Fibroblast of skin of left biceps (primary cell): ENCODE data around the gene PLAC8L1.

ENCODE experiments used
- DNase-seq, 2 experiments: peaks; one replicate each; pipeline ENCODE4 v3.0.0-alpha.2; 2013; ENCODE audit warnings: low read depth in 2 of 2

PLAC8L1 gene

DNA sequence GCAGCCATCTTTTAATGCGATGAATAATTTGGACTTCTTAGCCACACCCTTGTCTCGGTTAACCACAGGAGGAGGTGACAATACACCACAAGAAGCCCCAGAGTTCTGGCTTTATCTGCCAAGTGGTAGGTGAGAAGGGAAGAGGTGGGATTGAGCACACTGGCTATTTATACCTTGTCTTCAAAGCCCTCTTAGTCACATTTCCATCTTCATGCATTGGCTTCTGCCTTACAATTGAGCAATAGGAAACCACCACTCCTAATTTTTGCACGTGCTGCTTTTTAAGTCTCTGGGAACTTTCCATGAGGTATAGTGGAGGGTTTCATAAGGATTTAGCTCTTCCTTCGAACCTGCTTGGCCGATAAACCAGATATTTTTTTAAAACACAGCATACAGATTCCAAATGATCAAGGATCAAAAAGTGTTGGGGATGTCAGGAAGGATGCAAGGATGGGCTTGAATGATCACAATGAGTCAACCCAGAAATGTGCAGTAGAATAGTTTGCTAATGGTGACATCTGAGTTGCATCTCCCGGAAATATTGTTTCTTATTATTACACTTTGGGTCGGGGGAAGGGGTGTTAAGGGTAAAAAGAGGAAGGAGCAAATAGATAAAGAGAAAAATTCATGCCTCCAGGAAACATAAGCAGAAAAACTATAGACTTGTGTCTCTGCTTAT lies 25.5 kb downstream of the PLAC8L1 start:
- DNase-seq, result peak in 1 of 2 experiments; percentile 9

DNA sequence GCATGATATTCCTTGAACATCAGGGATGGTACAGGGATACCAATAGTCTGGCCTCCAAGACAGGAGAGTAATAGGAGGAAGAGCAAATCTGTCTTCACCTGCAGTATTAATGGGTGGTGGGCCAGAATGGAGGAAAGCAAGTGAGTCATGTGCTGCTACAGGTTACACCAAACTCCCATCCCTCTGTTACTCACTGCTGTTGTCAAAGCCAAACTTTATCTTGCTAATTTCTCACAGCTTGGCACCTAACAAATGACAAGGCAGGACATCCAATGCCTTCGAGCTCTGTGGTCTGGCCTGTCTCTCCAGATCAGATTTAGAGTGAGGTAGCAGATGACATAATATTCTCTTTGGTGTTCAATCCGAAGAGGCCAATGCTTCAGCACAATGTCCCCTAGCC lies 26.8 kb downstream of the PLAC8L1 start:
- no peak for DNase-seq

DNA sequence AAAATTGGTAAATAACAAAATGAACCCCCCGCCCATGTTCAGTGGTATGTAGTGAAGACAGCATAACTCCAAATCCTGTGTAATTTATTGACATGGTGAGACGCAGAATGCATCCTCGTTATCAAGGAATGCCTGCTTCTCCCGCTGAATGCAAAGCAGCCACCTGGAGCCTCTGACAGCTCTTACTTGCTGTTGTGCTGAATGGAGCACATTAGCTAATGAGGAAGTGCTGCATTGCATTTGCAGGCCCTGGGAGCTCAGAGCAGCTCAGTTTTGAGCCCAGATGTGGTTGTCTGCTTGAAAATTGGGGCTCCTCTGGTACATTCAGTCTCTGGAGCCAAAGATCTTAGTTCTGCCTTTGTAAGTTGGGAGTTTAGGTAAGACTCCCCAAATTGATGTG lies 28.9 kb downstream of the PLAC8L1 start:
- no peak for DNase-seq

DNA sequence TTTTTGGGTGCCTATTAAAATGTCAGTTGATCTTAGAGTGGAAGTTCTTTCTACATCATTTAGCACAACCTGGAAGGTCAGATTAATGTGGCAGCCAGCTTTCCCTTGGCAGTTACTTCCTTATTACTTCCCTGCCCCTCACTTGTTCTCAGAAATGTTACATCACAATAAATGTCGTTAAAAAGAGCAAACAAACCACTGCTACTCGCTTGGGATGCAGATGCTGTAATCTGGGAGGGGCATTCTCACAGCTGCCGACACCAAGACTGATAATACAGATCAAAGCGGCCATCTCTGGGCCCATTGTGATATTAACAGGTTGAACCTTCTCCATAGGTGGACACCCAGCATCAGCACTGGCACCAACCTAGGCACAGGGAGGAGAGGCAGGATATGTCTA lies 29.3 kb downstream of the PLAC8L1 start:
- DNase-seq, result no peak

DNA sequence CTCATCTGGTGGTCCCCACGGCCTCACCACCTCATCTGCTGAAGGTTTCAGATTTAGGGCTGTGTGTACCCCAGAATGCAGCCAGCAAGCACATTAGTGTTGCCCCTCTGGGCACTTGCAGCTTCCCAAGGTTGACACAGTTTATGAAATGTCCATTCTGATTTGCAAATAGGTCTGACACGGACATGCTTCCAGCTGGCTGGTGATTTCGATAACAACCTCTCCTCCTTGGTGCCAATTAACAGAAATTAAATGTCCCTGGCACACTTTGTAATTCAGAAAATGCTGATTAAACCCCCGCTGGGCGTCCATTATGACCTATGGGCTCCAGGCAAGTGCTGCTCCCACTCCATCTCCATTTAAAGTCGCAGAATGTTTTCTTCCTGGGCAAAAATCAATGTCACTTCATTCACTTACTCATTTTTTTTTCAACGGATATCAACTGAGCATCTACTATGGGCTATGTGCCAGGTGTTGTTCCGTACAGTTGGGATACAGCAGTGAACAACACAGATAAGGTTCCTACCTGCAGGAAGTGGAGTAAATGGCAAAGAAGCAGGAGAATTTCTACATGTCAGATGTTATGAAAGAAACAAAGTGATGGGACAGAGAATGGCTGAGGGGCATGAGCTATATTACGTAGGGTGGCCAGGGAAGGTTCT lies 32.0 kb downstream of the PLAC8L1 start:
- DNase-seq, result no peak

DNA sequence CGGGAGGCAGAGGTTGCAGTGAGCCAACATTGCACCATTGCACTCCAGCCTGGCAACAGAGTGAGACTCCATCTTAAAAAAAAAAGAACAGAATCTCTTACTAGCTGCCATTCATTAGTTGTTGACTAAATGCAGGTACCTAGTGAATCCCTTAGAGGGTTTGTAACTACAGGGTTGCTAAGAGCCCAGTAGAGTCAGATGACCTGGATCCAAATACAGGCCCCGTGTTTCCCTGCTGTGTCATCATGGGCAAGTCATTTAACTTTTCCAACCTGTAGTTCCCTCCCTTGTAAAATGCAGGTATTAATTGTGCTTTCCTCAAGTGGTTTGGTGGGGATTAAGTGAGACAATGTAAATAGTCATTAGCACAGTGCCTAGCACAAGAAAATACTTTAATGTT lies 32.8 kb downstream of the PLAC8L1 start:
- DNase-seq, result no peak

DNA sequence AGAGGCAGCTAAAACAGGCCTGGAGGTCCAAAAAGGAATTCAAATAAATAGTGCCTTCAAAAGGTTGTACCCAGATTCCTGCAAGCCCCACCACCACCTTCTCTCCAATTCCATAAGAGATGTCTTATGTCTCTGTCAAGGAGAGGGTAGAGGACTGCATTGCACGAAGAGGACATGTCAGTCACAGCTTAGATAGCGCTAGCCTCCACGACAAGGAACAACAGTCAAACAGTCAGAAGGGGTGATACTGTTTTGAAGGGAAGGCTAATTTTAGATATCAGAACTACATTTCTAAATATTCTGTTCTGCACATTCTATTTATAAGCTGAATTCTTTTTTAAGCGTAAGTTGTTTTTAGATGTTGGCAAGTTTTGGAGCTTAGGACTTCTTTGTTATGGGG lies 34.2 kb downstream of the PLAC8L1 start:
- DNase-seq, result no peak

DNA sequence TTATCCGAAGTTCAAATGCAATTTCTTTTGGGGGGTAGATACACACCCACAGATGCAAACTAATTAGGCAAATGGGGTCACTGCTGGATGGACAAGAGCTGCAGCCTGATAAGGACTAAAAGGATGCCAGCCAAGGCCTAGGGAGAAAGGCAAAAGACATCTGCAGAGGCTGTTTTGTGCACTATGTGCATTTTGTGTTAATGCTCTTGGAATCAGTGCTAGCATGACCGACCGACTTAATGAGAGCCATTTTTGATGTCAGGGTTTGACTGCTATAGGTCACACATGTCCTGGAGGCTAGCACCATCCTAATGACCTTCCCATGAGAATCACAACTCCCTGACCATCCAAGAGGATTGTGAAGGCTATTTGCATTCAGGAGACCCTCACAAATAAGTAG lies 34.6 kb downstream of the PLAC8L1 start:
- no peak for DNase-seq

DNA sequence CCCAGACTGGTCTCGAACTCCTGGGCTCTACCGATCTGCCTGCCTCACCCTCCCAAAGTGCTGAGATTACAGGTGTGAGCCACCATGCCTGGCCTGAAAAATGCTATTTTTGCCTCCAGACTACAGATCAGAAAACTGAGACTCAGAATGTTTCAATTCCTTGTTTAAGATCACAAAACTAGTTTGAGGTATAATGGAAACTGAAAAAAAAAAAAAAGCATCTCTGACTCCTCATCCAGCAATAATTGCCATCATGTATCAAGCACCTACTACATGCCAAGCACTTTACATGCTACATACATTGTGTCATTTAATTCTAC lies 35.6 kb downstream of the PLAC8L1 start:
- no peak for DNase-seq

DNA sequence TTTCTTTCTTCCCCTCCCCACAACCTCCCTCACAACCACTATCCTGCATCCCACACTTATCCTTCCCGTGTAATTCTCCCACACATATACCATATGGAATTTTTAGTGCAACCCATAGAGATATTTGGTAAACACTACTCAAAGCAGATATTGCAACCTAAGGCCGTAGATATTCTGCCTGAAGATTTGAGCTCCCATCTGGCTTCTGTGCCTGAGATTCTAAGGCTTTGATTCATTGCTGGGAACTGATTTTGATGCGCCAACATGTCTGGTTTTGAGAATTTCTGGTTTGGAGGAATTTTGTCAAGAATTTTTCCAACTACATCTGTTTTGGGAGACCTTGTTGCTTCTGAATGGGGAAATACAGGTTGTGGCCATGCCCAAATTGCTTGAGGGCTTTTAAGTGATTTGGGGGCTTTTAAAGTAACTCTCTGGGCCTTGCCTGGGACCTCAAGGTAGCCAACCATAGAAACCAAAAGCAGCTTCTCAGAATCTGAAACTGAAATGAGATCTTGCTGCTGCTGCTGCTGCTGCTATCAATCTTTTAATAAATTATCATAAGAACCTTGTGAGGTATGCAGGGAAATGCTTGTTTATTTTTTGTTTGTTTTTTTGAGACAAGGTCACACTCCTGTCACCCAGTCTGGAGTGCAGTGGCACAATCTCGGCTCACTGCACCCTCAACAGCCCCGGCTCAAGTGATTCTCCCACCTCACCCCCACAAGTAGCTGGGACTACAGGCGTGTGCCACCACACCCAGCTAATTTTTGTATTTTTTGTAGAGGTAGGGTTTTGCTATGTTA lies 36.2 kb downstream of the PLAC8L1 start:
- DNase-seq, result no peak

DNA sequence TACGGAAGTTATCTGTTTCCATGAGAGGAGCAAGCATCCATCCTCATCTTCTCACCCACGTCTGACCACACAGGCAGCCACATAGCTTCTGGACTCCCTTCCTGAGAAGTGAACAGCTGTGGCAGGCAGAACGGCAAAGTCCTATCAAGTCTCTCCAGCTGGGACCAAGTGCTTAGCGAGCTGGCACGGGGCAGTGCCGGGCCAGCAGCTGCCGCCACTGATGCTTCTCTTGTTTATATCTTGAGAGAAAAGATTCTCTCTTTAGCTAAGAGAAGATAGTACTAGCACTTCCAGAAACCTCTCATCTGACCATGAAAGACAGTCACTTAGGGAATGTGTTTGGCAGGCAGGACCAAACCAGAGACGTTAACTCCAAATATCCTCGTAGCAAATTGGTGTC lies 37.2 kb downstream of the PLAC8L1 start:
- no peak for DNase-seq

DNA sequence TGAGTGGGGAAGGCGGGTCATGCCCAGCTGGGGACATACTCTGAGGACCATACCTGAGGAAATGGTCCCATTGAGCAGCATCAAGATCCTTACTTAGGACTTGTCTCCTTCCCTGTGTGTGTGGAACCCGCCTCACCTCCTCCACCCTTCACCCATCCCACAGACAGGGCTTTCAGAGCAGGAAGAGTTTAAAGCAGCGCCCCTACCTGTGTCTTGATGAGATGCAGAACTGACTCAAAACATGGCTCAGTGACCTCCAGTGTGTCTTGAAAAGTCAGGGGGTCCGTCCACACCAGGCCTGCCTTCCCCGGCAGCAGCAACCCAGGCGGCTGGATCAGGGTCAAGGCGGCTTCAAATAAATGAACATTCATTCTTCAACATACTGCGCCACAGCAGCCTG lies 38.4 kb downstream of the PLAC8L1 start:
- no peak for DNase-seq

DNA sequence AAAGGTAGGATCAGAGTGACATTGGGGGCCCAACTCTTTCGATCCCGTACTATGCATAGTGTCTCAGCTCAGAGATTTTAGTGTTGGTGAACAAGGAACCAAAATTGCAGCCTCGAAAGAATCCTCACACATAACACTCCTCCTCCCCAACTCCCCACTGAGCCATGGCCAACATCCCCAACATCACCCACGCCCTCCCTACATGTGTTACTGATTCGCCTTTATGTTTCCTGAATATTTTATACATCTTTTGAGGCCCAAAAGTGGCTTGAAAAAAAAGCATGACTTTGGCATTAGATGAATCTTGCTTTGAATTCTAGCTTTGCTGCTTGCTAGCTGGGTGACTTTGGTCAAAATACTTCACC lies 45.2 kb downstream of the PLAC8L1 start:
- no peak for DNase-seq

DNA sequence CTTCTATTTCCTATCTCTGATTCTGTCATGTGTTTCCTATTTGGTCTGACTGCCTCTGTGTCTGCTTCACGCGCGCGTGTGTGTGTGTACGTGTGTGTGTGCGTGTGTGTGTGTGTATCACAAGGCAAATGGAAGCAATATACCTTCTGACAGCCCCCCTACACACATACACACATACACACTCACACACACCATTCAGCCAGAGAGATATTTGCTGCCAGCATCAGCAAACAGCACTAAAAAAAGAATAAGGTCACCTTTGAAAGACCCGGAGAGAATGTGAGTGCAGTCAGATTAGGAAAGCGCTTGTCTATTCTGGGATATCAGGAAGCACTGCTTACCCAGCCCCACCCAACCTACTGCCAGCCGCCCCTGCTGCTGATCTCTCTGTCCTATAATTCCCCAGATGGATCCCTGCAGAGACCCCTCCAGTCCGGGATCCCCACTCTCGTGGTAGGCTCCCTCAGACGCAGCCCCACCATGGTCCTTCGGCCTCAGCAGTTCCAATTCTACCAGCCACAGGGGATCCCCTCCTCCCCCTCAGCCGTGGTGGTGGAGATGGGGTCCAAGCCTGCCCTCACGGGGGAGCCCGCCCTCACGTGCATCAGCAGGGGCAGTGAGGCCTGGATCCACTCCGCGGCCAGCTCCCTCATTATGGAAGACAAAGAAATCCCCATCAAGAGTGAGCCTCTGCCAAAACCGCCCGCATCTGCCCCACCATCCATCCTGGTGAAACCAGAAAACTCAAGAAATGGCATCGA lies 45.7 kb downstream of the PLAC8L1 start:
- DNase-seq, result no peak

DNA sequence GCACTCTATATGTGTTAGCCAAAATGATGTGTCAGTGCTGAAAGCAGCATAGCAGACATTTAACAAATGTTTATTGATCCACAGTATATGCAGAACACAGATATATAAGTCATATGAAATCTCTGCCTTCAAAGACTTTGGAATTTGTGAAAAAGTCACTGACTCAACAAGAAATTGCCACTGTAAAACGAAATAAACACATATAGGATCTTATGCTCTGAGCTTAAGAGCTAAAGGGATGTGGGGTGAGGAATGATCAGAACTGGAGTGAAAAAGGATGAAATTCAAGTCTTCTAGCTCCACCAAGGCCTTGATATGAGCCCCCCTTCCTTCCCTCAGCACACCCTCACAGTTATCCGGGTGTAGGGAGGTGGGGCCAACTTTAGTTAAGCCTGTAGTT lies 49.9 kb downstream of the PLAC8L1 start:
- DNase-seq, result no peak

DNA sequence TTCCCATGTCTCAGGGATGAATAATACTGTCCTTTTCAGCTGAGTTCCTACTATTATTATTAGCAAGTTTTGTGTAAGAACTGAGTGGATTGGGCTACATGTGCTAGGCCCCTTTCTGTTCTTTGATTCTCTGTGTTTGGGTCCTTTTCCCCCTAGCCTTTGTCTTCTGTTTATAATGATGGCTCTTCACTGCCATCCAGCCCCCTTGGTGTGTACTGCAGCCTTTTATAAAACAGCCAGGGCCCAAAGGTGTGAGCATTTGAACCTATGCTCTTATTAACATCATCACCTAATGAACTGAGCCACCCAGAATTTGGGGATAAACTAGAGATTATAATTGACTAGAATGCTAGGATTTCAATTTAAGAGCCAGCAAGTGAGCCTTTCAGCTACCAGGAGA lies 52.6 kb downstream of the PLAC8L1 start:
- no peak for DNase-seq

DNA sequence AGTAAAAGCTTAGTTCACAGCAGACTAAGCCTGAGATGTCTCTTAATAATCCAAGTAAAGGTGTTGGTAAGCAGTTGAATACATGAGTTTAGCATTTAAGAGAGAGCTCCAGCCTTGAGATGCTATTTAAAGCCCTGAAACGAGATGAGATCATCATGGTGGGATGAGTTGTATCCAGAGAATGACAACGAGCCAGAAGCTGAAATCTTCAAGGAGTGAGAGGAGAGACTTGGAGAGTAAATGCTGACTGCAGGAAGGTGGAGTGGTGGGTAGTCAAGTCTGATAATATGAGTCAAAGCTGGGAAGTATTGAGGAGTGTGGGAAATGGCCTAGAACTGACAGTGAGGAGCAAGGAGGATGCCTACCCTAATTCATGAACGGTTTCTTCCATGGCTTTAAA lies 53.7 kb downstream of the PLAC8L1 start:
- peak; percentile 16 to 19 for DNase-seq

DNA sequence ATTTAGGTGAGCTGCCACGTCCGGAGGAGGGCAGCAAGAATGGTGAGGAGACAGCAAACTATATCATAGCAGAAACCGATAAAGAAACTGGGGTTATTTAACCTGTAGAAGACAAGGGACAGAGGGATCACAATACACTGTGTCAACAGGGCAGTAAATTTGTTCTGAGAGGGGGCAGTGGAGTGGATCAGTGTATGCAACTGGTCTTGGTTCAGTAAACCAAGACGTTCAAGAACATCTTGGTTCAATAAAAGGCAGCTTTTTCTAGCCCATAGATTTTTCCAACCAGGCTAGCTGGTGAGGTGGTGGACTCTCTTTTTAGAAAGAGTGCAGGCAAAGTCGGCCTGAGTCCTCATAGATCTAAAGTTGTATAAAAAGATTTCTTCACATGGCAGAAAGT lies 55.3 kb downstream of the PLAC8L1 start:
- DNase-seq, result no peak

DNA sequence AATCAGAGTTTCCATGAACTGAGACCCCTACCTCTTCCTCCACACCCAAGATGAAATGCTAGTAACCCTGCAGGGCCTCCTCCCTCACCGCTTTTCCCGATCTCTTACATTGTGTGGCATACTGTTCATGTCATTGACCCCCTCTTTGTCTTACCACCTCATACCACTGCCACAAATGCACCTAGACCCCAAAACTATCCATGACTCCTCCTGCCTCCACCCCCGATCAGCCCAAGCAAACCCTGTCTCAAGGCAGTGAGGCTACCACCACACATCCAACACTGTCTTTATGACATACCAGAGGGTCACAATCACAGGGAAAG lies 55.7 kb downstream of the PLAC8L1 start:
- DNase-seq, result no peak

DNA sequence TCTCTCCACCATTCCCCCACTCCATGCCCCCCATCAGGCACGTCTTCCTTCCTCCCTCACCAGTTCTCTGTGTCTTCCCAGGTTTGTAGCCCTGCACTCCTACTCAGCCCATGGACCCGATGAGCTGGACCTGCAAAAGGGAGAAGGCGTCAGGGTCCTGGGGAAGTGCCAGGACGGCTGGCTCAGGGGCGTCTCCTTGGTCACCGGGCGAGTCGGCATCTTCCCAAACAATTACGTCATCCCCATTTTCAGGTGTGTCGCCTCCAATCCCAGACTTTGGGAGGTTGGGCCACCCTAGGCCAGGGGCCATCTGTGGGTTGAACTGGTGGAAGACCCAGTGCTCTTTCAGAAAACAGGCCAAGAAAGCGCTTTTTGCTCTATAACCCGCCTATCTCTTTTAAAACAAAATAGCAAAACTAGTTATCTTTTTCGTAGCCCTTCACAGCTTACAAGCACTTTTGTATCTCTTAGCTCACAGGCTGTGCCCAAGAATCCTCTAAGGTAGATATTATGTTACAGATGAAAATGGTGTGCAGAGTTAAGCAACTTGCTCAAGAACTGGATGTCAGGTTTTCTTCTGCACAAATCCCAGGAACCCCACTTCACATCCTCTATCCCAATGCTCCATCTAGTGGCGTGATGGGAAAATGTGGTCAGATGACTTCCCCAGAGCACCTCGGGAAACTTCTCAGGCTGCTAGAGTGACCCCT lies 56.2 kb downstream of the PLAC8L1 start:
- peak; percentile 48 to 52 for DNase-seq

DNA sequence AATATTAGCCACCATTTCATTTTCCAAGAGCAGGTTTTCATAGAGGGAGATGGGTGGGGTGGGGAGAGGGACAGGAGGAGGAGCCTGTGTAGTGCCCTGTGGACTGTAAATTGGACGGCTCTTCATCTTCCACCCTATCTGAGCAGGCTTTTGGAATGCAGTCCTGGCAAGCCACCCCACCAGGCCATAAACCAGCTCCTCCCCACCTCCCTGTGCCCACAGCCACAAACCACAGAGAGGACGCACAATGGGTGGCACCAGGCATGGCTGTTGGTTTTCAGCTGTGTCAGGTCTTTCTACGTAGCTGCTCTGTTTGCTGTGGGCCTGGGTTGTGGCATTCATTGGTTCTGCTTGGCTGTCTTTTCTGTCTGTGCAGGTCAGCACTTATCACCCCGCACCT lies 58.0 kb downstream of the PLAC8L1 start:
- DNase-seq, result no peak

DNA sequence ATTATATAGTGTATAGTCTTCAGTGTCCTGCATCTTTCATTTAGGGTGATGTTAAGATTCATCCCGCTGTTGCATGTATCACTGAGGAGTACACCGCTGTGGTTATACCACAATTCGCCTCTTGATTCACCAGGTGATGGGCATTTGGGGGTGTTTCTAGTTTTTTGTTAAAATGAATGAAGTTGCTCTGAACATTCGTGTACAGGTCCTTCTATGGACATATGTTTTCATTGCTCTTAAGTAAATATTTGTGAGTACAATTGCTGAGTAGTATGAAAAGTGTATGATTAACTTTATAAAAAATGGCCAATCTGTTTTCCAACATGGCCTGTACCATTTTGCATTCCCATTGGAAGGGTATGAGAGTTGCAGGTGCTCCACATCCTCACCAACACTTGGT lies 61.7 kb downstream of the PLAC8L1 start:
- DNase-seq, result no peak
